Measurements from ENCODE around the gene PPP3R1. TPM values are rescaled to one million over a fixed set of nuclear protein-coding genes. Genes with fewer than 3 reads are reported as not detected.

PPP3R1 gene
- total and polyA plus RNA-seq, 2 experiments from 2014 or later, result 7.9 to 49.6 TPM

DNA sequence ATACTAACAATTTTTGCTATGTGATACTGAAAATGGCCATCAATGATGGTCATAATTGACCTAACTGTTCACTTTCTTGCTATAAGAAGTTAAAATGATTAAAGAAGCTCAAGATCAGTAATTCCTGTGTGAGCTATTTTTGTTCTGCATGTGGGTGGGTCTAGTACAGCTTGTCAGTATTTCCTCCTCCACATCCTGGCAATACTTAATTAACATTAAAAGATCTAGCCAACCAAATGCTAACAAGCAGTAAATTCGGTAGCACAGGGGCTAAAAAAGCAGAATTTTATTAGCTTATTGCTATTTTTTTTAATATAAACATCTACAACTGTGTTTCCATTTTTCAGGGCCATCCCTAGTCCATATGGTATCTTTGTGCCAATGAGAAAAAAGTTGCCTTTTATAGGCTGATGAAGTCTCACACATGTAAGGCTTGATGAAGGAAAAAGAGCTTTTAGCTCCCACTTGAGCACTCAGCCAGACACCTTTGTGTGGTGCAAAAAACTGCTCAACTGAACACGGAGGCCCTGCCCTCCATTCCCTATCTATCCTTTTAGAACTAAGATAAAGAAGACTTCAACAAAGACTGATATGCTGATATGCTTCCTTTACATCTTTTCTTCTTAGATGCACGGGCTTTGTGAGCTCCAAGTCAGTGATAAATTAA is 99.5 kb downstream of the PPP3R1 start:
- TF ChIP-seq, protein P1, sequence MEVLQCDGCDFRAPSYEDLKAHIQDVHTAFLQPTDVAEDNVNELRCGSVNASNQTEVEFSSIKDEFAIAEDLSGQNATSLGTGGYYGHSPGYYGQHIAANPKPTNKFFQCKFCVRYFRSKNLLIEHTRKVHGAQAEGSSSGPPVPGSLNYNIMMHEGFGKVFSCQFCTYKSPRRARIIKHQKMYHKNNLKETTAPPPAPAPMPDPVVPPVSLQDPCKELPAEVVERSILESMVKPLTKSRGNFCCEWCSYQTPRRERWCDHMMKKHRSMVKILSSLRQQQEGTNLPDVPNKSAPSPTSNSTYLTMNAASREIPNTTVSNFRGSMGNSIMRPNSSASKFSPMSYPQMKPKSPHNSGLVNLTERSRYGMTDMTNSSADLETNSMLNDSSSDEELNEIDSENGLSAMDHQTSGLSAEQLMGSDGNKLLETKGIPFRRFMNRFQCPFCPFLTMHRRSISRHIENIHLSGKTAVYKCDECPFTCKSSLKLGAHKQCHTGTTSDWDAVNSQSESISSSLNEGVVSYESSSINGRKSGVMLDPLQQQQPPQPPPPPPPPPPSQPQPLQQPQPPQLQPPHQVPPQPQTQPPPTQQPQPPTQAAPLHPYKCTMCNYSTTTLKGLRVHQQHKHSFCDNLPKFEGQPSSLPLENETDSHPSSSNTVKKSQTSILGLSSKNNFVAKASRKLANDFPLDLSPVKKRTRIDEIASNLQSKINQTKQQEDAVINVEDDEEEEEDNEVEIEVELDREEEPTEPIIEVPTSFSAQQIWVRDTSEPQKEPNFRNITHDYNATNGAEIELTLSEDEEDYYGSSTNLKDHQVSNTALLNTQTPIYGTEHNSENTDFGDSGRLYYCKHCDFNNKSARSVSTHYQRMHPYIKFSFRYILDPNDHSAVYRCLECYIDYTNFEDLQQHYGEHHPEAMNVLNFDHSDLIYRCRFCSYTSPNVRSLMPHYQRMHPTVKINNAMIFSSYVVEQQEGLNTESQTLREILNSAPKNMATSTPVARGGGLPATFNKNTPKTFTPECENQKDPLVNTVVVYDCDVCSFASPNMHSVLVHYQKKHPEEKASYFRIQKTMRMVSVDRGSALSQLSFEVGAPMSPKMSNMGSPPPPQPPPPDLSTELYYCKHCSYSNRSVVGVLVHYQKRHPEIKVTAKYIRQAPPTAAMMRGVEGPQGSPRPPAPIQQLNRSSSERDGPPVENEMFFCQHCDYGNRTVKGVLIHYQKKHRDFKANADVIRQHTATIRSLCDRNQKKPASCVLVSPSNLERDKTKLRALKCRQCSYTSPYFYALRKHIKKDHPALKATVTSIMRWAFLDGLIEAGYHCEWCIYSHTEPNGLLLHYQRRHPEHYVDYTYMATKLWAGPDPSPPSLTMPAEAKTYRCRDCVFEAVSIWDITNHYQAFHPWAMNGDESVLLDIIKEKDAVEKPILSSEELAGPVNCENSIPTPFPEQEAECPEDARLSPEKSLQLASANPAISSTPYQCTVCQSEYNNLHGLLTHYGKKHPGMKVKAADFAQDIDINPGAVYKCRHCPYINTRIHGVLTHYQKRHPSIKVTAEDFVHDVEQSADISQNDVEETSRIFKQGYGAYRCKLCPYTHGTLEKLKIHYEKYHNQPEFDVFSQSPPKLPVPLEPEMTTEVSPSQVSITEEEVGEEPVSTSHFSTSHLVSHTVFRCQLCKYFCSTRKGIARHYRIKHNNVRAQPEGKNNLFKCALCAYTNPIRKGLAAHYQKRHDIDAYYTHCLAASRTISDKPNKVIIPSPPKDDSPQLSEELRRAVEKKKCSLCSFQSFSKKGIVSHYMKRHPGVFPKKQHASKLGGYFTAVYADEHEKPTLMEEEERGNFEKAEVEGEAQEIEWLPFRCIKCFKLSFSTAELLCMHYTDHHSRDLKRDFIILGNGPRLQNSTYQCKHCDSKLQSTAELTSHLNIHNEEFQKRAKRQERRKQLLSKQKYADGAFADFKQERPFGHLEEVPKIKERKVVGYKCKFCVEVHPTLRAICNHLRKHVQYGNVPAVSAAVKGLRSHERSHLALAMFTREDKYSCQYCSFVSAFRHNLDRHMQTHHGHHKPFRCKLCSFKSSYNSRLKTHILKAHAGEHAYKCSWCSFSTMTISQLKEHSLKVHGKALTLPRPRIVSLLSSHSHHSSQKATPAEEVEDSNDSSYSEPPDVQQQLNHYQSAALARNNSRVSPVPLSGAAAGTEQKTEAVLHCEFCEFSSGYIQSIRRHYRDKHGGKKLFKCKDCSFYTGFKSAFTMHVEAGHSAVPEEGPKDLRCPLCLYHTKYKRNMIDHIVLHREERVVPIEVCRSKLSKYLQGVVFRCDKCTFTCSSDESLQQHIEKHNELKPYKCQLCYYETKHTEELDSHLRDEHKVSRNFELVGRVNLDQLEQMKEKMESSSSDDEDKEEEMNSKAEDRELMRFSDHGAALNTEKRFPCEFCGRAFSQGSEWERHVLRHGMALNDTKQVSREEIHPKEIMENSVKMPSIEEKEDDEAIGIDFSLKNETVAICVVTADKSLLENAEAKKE (CRISPR knock-in tag; IDR thresholded peaks at IDR 0.05), result no peak
- TF ChIP-seq STAT1 (IDR thresholded peaks at IDR 0.05; ENCODE audit: unreplicated experiment) (no peak), EZH2 (IDR thresholded peaks at IDR 0.05; ENCODE audit: low read depth, unreplicated experiment) (no peak), JUNB (IDR thresholded peaks at IDR 0.05; ENCODE audit: unreplicated experiment) (no peak)
- H3K27me3 ChIP-seq (ENCODE audit: insufficient read depth), result no peaks in the 10 kb centered on the region
- H3K4me1 ChIP-seq (ENCODE audit: insufficient read depth), result peaks cover 5% of the 10 kb centered on the region; the same call in 1 of the 2 replicates
- H3K36me3 ChIP-seq (ENCODE audit: insufficient read depth), result no peaks in the 10 kb centered on the region
- H3K4me2 ChIP-seq, result no peak overlapping the region
- H3K4me3 ChIP-seq, result no peak overlapping the region
- no peaks in the 10 kb centered on the region for H3F3A ChIP-seq (replicated peaks; ENCODE audit: low read depth)
- H3K36me3 Mint-ChIP-seq (ENCODE audit: low read depth), result peaks cover 2% of the 10 kb centered on the region; the same call in 1 of the 3 replicates
- H3K27ac ChIP-seq (ENCODE audit: low read depth), result no peak overlapping the region
- H3K27me3 Mint-ChIP-seq (ENCODE audit: insufficient read depth, low read depth, poor library complexity), result peaks cover 6% of the 10 kb centered on the region
- DNase-seq (ENCODE audit: low spot score) (no peak), ATAC-seq (no peak)
- no peak overlapping the region for H2AFZ ChIP-seq
- 0 out of 2 replicates have a peak, but pooled peaks cover 5% of the 10 kb centered on the region for H4K20me1 ChIP-seq (replicated peaks; ENCODE audit: insufficient read depth)
- no peaks in the 10 kb centered on the region for H3K9me3 Mint-ChIP-seq
- no peak overlapping the region for H3K27ac Mint-ChIP-seq
- no peak overlapping the region for H3K4me3 Mint-ChIP-seq
- H3K9me2 ChIP-seq (ENCODE audit: insufficient read depth), result no peaks in the 10 kb centered on the region
- peaks cover 6% of the 10 kb centered on the region; the same call in 2 of the 3 replicates for H3K4me1 Mint-ChIP-seq
- peaks cover 40% of the 10 kb centered on the region for H3K79me2 ChIP-seq (replicated peaks; ENCODE audit: insufficient read depth)

DNA sequence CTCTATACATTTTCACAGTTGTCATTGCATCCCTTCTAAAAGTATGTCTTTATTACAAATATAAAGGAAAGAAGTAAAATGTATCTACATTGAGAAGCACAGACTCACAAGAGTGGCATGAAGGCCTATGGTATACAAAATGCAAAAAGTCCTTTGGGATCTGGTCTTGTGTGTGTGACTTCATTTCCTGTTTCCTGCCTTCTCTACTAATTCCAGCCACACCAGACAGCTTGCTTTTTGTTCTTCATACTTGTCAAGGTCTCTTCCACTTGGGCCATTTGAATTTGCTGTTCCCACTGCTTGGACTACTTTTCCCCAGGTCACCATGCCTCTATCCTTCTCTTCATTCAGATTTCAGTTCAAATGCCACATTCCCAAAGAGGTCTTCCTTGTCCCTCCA is 101.3 kb downstream of the PPP3R1 start:
- H3K4me3 Mint-ChIP-seq, result no peak overlapping the region
- H3K36me3 Mint-ChIP-seq (ENCODE audit: low read depth), result no peaks in the 10 kb centered on the region
- no peak overlapping the region for H2AFZ ChIP-seq
- H3K9me2 ChIP-seq (ENCODE audit: insufficient read depth), result no peaks in the 10 kb centered on the region
- peaks cover under 1% of the 10 kb centered on the region; the same call in 1 of the 2 replicates for H3K4me1 ChIP-seq (ENCODE audit: insufficient read depth)
- H3K27me3 Mint-ChIP-seq (ENCODE audit: insufficient read depth, low read depth, poor library complexity), result no peaks in the 10 kb centered on the region
- no peak overlapping the region for H3K27ac Mint-ChIP-seq
- 0 out of 2 replicates have a peak, but pooled peaks cover 2% of the 10 kb centered on the region for H3K36me3 ChIP-seq (ENCODE audit: insufficient read depth)
- ATAC-seq, result no peak
- H3K27ac ChIP-seq (ENCODE audit: low read depth), result no peak overlapping the region
- H3K79me2 ChIP-seq (replicated peaks; ENCODE audit: insufficient read depth), result peaks cover 31% of the 10 kb centered on the region
- DNase-seq (ENCODE audit: low spot score), result no peak
- peaks cover under 1% of the 10 kb centered on the region; the same call in 2 of the 3 replicates for H3K4me1 Mint-ChIP-seq
- no peaks in the 10 kb centered on the region for H3K27me3 ChIP-seq (ENCODE audit: insufficient read depth)
- no peak overlapping the region for H3K4me3 ChIP-seq
- H4K20me1 ChIP-seq (replicated peaks; ENCODE audit: insufficient read depth), result peaks cover 5% of the 10 kb centered on the region; the same call in 1 of the 2 replicates
- H3K4me2 ChIP-seq, result no peak overlapping the region
- no peaks in the 10 kb centered on the region for H3F3A ChIP-seq (replicated peaks; ENCODE audit: low read depth)
- no peaks in the 10 kb centered on the region for H3K9me3 Mint-ChIP-seq
- TF ChIP-seq JUNB (IDR thresholded peaks at IDR 0.05; ENCODE audit: unreplicated experiment), result no peak
- TF ChIP-seq, protein P1 (CRISPR knock-in tag; IDR thresholded peaks at IDR 0.05), result no peak
